Body of pancreas (tissue), 4 donors: ENCODE data around the gene ARPP21. TPM values are rescaled to one million over a fixed set of nuclear protein-coding genes. Genes with fewer than 3 reads are reported as not detected.
"Not testable (repeated sequence)": the region's sequence is repeated elsewhere in the genome, so short reads cannot be mapped to it uniquely, and the experiment has no call there.

ENCODE experiments used
- ATAC-seq: fragments of 150-250 bp; one replicate; pipeline ENCODE4 v1.9.1; 2016
- DNase-seq, 4 donors: peaks; one replicate each; pipeline ENCODE4 v3.0.0-alpha.2; 2019
- H3K27ac ChIP-seq, 4 donors: fragments of 200-600 bp; sonication (generic); 1 replicate in 3 of 4; 2 replicates in 1 of 4; pipeline versions ENCODE4 v1.5.1 to v1.6.1; 2016 to 2019; ENCODE audit warnings: mild to moderate bottlenecking in 1 of 4, mixed read lengths in 1 of 4, moderate library complexity in 1 of 4
- H3K27me3 ChIP-seq, 2 donors: fragments of 200-600 bp; sonication (generic); one replicate each; pipeline ENCODE4 v1.6.0; 2016; ENCODE audit warnings: mild to moderate bottlenecking in 1 of 2
- H3K36me3 ChIP-seq, 2 donors: fragments of 200-600 bp; sonication (generic); replicated peaks in 1 of 2; 2 replicates each; pipeline ENCODE4 v1.5.1; 2016; ENCODE audit warnings: low read depth in 2 of 2; ENCODE audit not compliant: insufficient read depth in 1 of 2
- H3K4me1 ChIP-seq: fragments of 200-600 bp; sonication (generic); one replicate; pipeline ENCODE4 v1.6.0; 2016
- H3K4me3 ChIP-seq, 2 donors: fragments of 200-600 bp; sonication (generic); 1 replicate in 1 of 2; 2 replicates in 1 of 2; pipeline ENCODE4 v1.5.1; 2016 to 2019
- H3K9me3 ChIP-seq, 3 donors: fragments of 200-600 bp; sonication (generic); 1 replicate in 2 of 3; 2 replicates in 1 of 3; pipeline ENCODE4 v1.5.1; 2016
- CTCF ChIP-seq, 7 experiments: fragments of 450-650 bp in 4 of 7; fragments of 200-600 bp in 3 of 7; sonication (generic) in 3 of 7; IDR thresholded peaks; one replicate each; pipeline ENCODE4 v1.5.1; 2016 to 2019; ENCODE audit warnings: antibody characterized with exemption in 7 of 7
- POLR2A ChIP-seq, 3 donors: fragments of 450-650 bp; IDR thresholded peaks; one replicate each; pipeline ENCODE4 v1.6.1; 2016; ENCODE audit warnings: antibody characterized with exemption in 3 of 3, mild to moderate bottlenecking in 2 of 3
- WGBS, 2 donors: methylation state at CpG; one replicate each; pipeline ENCODE4 v1.1.5; 2017; 5-methylcytosine and 5-hydroxymethylcytosine counted together
- intact Hi-C: fragments of 100-400 bp; cut with DNase I; formaldehyde crosslinking; loops from one replicate; pipeline ENCODE4 v1.15.1; 2023
- total RNA-seq, 2 donors: library from RNA; depleted of rRNA; stranded (reverse); fragments of >200 nt; gene quantifications; one replicate each; pipeline ENCODE4 v1.1.0, GENCODE V29; 2016

ARPP21 gene
- total RNA-seq, 2 donors from 2014 or later, result not detected

GRCh38 chr3:35790764-35791163 lies 151.4 kb downstream of the ARPP21 start:
- no peak overlapping the region for H3K4me3 ChIP-seq
- no peaks in the 10 kb centered on the region for H3K36me3 ChIP-seq
- no peaks in the 10 kb centered on the region for H3K27me3 ChIP-seq
- TF ChIP-seq POLR2A (IDR thresholded peaks at IDR 0.05) (no peak), CTCF (IDR thresholded peaks at IDR 0.05) (no peak)
- no peaks in the 10 kb centered on the region for H3K4me1 ChIP-seq
- no peak overlapping the region for H3K27ac ChIP-seq
- no peaks in the 10 kb centered on the region for H3K9me3 ChIP-seq
- whole genome bisulfite sequencing, 2 donors, result 59 to 85% methylated on average over 1 of the region's 1 CpG
- intact Hi-C loops, result no loop called here
- ATAC-seq, result no peak
- no peak for DNase-seq

GRCh38 chr3:35793667-35794066 lies 154.3 kb downstream of the ARPP21 start:
- DNase-seq (no peak), ATAC-seq (no peak)
- Histone ChIP-seq H3K27me3 (no peaks in the 10 kb centered on the region), H3K27ac (no peak overlapping the region), H3K4me1 (no peaks in the 10 kb centered on the region), H3K36me3 (no peaks in the 10 kb centered on the region), H3K4me3 (no peak overlapping the region), H3K9me3 (no peaks in the 10 kb centered on the region)
- 77% methylated on average over 1 of the region's 1 CpG; no CpG with 5 or more reads in 1 of the 2 donors for WGBS, 2 donors
- TF ChIP-seq POLR2A (IDR thresholded peaks at IDR 0.05) (no peak), CTCF (IDR thresholded peaks at IDR 0.05) (no peak)
- intact Hi-C loops, result no loop called here

GRCh38 chr3:35800960-35801459 lies 161.7 kb downstream of the ARPP21 start:
- no peak for ATAC-seq
- H3K27ac ChIP-seq, result no peak overlapping the region
- DNase-seq, result no peak
- H3K27me3 ChIP-seq, result no peaks in the 10 kb centered on the region
- no peaks in the 10 kb centered on the region for H3K4me1 ChIP-seq
- WGBS, 2 donors, result 20 to 55% methylated on average over 1 of the region's 1 CpG
- H3K4me3 ChIP-seq, result no peak overlapping the region
- no peaks in the 10 kb centered on the region for H3K36me3 ChIP-seq
- H3K9me3 ChIP-seq, result no peaks in the 10 kb centered on the region
- intact Hi-C loops, result no loop called here
- TF ChIP-seq POLR2A (IDR thresholded peaks at IDR 0.05) (no peak), CTCF (IDR thresholded peaks at IDR 0.05) (no peak)

GRCh38 chr3:35814531-35814930 lies 175.2 kb downstream of the ARPP21 start:
- H3K4me3 ChIP-seq, result no peak overlapping the region
- ATAC-seq (no peak), DNase-seq (no peak)
- 50 to 69% methylated on average over 4 of the region's 4 CpGs for WGBS, 2 donors
- H3K36me3 ChIP-seq, result no peaks in the 10 kb centered on the region
- no peak for TF ChIP-seq POLR2A (IDR thresholded peaks at IDR 0.05)
- no peak for TF ChIP-seq CTCF (IDR thresholded peaks at IDR 0.05)
- intact Hi-C loops, result no loop called here
- no peaks in the 10 kb centered on the region for H3K4me1 ChIP-seq
- H3K9me3 ChIP-seq, result no peaks in the 10 kb centered on the region
- H3K27ac ChIP-seq, result no peak overlapping the region
- H3K27me3 ChIP-seq, result no peaks in the 10 kb centered on the region

GRCh38 chr3:35815796-35816195 lies 176.5 kb downstream of the ARPP21 start:
- H3K36me3 ChIP-seq, H3K27me3 ChIP-seq, DNase-seq, H3K9me3 ChIP-seq, H3K4me3 ChIP-seq, intact Hi-C loops, ATAC-seq, H3K4me1 ChIP-seq, H3K27ac ChIP-seq: not testable (repeated sequence)
